KG1 (cell line): ENCODE data around the gene ANO1.
"Not testable (repeated sequence)": the region's sequence is repeated elsewhere in the genome, so short reads cannot be mapped to it uniquely, and the experiment has no call there.

Experiments used
- DNase-seq: peaks from one replicate; lab custom pipeline; 2025; lab: John Stamatoyannopoulos, UW

ANO1 gene

DNA sequence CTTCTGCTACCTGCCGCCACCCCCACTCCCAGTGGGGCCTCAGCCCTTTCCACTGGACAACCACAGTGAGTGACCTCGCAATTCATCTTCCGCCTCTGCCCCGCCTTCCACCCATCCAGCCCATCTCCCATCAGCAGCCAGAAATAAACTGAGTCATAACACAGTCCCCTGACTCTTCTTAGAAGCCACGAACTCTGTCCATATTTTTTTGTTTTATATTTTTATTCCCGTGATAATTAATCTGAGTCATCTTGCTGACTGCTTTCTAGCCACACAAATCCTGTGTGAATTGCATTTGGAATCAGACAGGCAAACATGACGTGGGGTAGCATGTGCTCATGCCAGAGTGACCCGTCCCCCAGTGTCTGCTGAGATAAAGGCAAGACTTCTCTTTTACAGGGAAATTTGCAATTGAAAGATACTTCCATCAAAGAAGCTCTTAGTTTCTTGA lies 132.0 kb downstream of the ANO1 start:
- no peak for DNase-seq

DNA sequence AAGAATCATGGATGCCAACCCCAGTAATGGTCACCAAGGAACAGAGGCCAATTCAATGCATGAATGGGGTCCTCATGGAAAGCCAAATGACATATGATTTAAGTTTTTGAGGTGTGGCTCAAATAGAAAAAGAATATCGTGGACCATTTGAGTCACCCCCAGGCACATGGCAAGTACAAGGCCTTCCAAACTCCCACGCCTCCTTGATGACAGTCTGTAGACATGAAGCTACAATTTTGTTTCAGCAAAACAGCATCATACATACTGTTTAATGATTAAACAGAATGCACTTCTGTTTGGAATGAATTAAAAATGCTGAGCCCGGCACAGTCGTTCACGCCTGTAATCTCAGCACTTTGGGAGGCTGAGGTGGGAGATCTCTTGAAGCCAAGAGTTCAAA lies 132.4 kb downstream of the ANO1 start:
- no peak for DNase-seq

DNA sequence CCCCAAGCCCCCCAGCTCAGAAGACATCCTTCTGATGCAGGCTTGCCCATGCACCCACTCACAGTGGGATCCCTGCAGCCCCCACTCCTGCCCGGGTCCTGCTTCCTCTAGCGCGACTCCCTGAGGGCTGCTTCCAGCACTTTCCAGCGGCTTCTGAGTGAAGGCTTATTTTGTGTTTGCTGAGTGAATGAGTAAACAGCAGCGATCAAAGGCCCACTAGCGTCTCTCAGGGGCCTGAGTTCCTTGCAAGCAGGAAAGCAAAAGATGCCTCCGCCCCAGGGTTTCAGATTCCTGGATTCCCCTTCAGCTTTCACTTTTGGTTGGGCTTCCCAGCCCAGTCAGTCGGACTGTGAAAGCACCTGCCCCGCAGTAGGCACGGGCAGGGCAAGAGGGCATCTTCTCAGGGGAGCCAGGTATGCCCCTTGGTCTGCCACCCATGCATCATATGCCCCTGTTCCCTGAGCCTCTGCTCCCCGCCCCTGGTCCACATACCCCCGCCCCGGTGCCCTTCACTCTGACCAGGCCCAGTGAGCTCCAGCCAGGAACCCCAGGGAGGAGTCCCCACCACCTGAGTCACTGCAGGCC lies 134.2 kb downstream of the ANO1 start:
- DNase-seq: no peak

DNA sequence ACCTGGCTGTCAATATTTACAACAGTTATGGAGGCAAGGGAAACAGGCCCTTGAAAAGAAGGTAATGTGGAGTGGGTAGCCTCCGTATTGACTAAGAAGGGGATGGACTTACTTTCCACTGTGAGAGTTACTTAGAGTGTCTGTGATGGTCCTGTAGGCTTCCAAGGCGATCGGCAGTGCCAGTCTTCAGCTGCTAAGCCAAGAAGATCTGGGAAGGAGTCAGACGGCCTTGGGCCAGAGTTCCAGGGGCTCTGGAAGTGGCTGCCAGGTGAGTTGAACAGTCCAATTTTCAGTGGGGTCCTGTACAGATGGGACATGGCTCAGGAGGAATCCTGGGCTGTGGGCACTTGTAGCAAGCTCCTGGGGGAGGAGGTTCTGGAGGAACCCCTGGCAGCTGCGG lies 139.3 kb downstream of the ANO1 start:
- not testable (repeated sequence) for DNase-seq

DNA sequence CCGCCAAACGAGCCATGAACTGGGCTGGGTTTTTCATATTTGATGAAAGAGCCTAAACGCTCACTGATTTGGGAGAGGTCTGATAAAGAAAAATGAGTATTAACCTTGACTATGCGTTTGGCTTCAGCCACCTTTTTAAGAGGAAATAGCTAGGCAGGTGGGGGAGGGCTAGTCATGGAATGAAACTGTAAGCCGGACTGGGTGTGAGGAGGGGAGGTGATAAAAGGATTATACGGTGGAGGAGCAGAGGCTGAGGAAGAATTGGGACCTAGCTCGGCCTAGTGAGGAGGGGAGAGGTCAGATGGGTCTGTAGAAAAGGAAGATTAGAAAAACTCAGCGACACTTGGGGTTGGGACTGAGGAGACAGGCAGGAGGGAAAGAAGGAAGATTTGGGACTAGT lies 140.0 kb downstream of the ANO1 start:
- DNase-seq: not testable (repeated sequence)

DNA sequence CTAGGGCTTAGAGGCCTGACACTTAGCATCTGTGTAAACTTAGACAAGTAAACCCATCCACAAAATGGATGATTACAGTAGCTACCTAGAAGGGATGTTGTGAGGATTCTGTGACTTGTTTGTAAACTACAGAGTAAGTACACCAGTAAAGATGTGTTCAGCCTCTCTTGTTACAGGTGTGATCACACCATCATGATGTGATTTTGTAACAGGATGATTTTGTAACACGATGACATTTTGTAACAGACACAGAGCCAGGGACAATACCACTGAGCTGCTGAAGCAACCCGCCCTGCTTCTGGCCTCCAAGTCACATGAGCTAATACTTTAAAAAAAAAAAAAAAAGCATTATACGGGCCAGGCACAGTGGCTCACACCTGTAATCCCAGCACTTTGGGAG lies 142.0 kb downstream of the ANO1 start:
- DNase-seq: no peak

DNA sequence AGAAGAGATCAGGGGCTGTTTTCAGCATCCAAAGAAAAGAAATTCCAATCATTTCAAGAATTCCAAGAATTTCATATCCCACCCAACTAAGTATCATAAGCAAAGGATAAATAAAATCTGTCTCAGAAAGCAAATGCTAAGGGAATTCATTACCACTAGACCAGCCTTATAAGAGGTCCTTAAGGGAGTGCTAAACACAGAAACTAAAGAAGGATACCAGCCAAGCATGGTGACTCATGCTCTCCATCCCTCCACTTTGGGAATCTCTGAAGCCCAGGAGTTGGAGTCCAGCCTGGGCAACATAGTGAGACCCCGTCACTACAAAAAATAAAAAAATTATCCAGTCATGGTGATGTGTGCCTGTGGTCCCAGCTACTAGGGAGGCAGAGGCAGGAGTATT lies 142.8 kb downstream of the ANO1 start:
- no peak for DNase-seq

DNA sequence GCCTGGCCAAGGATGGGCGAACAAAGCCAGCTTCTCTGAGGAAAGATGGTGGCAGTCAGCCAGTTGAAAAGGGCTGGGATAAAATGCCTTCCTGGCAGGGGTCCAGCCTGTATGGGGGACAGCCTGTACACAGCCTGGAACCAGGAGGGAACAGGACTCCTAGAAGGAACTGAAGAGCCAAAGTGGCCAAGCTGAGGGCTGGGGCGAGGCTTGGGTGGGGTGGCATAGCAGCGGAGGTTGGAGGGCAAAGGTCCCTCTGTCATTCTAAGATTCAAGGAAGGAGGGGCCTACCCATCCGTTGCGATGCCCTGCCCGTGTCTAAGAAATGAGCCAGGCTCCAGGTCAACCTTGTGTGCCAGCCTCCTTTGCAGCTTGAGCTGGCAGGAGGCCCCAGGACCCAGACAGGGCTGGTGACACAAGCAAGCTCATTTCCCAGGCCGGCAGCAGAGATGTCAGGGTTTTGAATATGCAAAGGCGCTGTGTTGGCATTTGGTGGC lies 147.6 kb downstream of the ANO1 start:
- no peak for DNase-seq

DNA sequence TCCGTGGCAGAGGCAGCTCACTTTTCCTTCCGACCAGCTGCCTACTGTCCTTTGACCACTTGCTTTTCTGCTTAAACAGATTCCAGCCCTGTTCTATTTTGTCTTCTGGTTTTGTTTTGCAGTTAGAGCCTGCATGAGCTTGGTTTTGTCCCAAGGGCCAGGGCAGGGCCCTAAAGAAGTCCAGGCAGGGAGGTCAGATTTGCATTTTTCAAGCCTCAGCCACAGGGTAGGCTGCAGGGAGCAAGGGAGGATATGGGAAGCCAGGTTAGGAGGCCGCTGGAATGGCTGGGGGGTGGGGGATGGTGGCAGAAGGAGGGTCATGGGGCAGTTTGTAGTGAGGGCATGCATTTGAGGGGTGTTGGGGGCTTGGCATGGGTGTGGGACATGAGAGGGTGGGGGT lies 148.1 kb downstream of the ANO1 start:
- DNase-seq: no peak

DNA sequence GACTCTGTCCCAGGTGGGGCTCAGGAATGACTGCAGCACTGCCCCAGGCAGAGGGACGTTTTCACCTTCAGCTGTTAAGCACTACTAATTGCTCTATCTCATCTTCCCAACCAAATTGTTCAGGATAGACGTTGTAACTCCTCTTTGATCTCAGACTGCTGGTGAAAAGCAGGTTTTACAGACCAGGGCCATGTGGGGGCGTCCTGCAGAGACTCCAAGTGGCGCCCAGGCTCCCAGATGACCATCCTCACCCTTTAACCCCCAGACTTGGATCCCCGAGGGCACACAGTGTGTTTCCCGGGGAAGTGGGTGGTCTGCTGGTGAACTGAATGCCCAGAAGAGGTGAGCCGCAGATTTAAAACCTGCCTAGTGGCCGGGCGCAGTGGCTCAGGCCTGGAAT lies 148.8 kb downstream of the ANO1 start:
- no peak for DNase-seq

DNA sequence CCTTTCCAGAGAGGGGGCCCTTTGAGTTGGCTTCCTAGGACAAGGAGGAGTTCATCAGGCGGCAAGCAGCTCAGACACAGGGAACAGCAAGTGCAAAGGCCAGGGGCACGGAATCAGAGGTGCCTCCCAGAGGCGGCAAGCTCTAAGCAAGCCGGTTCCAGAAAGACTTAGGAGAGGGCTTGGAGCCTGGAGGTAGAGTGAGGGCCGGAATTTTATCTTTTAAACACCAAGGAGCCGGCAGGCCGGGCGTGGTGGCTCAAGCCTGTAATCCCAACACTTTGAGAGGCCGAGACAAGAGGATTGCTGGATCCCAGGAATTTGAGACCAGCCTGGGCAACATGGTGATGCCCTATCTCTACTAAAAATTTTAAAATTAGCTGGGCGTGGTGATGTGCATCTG lies 151.6 kb downstream of the ANO1 start:
- DNase-seq: no peak

DNA sequence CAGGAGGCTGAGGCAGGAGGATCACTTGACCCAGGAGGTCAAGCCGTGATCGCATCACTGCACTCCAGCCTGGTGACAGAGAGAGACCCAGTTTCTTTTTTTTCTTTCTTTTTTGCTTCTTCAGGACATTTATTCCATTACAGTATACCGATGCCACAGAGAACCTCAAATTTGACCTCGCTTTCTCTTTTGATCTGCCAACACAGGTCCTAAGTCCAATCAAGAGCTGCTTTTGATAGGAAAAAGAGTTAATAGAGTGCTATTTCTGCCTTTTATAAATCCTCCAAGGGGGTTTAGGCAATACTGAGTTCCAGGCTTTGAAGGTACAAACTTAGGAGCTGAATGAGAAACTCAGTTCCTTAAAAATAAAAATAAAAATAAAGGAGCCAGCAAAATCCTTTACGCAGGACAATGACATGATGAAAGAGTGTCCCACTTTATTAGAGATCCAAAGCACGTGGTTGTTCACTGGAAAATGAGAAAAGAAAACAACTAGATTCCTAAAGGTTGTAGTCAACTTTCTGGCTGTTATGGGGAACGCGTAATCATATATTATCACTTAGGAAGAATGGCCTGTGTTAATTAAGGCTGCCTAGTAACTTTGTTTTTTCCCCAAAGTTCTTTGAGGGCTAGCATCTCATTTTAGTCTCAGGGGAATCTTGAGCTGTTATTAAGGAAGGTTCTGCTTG lies 152.2 kb downstream of the ANO1 start:
- DNase-seq: no peak

DNA sequence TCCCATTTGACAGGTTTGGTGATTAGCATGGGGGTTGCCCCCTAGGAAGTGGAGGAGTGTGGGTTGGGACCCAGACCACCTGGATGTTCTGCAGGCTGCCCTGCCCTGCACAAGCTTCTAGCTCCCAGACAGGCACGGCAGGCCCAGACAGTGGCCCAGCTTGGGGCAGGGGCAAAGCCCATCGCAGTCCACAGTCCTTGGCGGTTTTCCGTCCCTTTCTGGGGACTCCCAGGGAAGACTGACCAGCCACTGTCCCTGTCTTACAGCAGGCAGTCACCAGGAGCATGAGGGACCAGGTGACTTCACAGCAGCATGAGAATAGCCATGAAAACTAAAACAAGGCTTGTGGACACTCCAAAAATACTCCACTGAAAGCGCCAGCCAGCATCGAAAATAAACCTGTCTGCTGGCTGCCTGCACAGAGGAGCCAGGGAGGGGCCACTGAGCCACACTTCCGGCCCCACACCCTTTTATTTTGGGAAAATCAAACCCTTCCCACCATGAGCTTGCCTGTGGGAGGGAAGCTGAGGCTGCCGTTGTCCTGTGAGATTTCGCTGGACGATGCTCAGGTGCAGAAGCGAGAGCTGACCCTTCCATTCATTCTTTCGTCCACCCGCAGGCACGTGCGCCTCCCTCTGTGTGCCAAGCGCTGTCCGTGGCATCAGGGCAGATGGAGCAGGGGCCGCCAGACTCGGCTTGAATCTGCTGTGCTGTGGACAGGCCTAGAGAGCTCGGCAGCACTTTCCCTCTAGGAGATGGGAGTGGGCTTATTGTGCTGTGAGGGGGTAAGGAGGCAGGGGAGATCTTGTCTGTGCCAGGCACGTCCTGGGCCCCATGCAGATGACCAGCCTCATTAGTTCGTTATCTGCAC lies 153.0 kb downstream of the ANO1 start:
- no peak for DNase-seq

DNA sequence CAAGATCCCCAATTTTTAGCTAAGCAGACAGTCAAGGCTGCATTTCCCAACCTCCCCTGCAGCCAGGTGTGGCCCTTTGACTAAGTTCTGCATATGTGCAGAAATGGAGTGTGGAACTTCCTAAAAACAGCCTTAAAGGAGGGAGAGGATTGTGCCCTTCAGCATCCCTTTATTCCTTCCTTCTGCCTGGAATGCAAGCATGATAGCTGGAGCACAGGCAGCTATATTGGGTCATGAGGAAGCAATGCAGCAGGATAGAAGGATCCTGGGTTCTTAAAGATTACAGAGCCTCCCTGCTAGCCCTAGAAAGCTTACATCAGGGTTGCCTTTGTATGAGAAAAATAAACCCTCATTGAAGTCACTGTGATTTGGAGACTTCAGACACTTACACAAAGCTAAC lies 154.9 kb downstream of the ANO1 start:
- DNase-seq: no peak

DNA sequence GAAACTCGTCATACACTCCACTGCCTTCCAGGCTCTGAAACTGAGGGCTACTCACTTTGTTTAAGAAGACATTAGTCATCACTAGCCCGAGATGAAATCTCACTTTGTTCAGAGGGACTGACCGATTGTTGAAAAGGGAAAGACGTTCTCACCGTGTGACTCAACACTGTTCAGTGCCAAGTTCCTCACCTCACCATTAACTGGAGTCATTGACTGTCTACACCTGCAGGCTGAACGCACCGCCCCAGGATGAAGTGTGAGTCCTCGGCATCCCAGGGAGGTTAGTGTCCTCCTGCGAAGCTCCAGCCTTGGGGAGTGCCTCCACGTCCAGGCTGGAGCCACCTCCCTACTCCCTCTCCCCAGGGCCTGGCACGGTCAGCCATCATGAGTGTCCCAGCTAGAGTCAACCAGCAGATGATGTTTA lies 155.4 kb downstream of the ANO1 start:
- DNase-seq: no peak

DNA sequence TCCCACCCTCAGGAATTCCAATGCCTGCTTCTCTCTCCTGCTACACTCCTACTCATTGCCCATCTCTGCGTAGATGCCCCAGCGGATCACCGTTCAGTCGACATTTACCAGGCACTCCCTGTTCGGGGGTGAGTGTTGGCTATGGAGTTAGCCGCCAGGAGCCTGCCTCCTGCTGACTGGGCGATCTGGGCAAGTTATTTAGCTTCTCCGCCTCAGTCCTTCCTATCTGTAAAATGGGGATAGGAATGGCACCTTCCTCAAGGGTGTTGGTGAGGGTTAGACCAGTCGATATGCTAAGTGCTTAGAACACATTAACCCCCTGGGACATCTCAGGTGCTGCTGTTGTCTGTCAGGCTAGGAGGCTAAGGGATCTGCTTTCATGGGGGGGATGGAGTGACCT lies 155.8 kb downstream of the ANO1 start:
- DNase-seq: no peak
